ENCODE measurements around the gene EFNB2. TPM values are rescaled to one million over a fixed set of nuclear protein-coding genes. Genes with fewer than 3 reads are reported as not detected.

Gene EFNB2
- total RNA-seq, 2 experiments from 2014 or later: 0.25 to 0.51 TPM

GRCh38 chr13:106455777-106456176, 79.7 kb downstream of the EFNB2 start:
- H3K4me3 ChIP-seq (ENCODE audit: low read depth, low read length, poor library complexity, severe bottlenecking): no peak overlapping the region
- no peak for DNase-seq (ENCODE audit: low spot score)
- H3K9me3 ChIP-seq (ENCODE audit: low read length): no peaks in the 10 kb centered on the region
- H3K4me1 ChIP-seq (ENCODE audit: insufficient read depth, low read length, poor library complexity, severe bottlenecking): no peaks in the 10 kb centered on the region
- BruUV-seq (replicated peaks): no TSS peak
- H2AFZ ChIP-seq (ENCODE audit: low read length): no peak overlapping the region
- no peaks in the 10 kb centered on the region for H4K20me1 ChIP-seq (ENCODE audit: insufficient read depth, low read length)
- ChIA-PET POLR2A (no interaction called here), CTCF (ENCODE audit: unreplicated experiment) (no interaction called here)
- intact Hi-C loops (cut with micrococcal nuclease; ENCODE audit: unreplicated experiment): no loop called here
- H3K79me2 ChIP-seq (ENCODE audit: insufficient read depth, low read depth, low read length): no peaks in the 10 kb centered on the region
- no peaks in the 10 kb centered on the region for H3K9me2 ChIP-seq (ENCODE audit: insufficient read depth, low read length)
- no peak overlapping the region for H3K27ac ChIP-seq (ENCODE audit: low read depth, low read length, poor library complexity, severe bottlenecking)
- H3K36me3 ChIP-seq (ENCODE audit: insufficient read depth, low read length): no peaks in the 10 kb centered on the region
- H3K4me2 ChIP-seq (ENCODE audit: low read length): no peak overlapping the region
- TF ChIP-seq EZH2phosphoT487 (IDR thresholded peaks at IDR 0.05; ENCODE audit: borderline replicate concordance, low read depth, low read length) (no peak), CTCF (conservative IDR thresholded peaks at IDR 0.05; ENCODE audit: low read length) (no peak)

GRCh38 chr13:106455190-106455589, 80.3 kb downstream of the EFNB2 start:
- no peaks in the 10 kb centered on the region for H4K20me1 ChIP-seq (ENCODE audit: insufficient read depth, low read length)
- H3K4me1 ChIP-seq (ENCODE audit: insufficient read depth, low read length, poor library complexity, severe bottlenecking): no peaks in the 10 kb centered on the region
- H3K36me3 ChIP-seq (ENCODE audit: insufficient read depth, low read length): no peaks in the 10 kb centered on the region
- CTCF ChIA-PET (ENCODE audit: unreplicated experiment): no interaction called here
- H3K79me2 ChIP-seq (ENCODE audit: insufficient read depth, low read depth, low read length): no peaks in the 10 kb centered on the region
- H3K4me2 ChIP-seq (ENCODE audit: low read length): no peak overlapping the region
- TF ChIP-seq EZH2phosphoT487 (IDR thresholded peaks at IDR 0.05; ENCODE audit: borderline replicate concordance, low read depth, low read length): no peak
- no peak for TF ChIP-seq CTCF (conservative IDR thresholded peaks at IDR 0.05; ENCODE audit: low read length)
- DNase-seq (ENCODE audit: low spot score): no peak
- H3K9me2 ChIP-seq (ENCODE audit: insufficient read depth, low read length): no peaks in the 10 kb centered on the region
- H3K9me3 ChIP-seq (ENCODE audit: low read length): no peaks in the 10 kb centered on the region
- no peak overlapping the region for H2AFZ ChIP-seq (ENCODE audit: low read length)
- BruUV-seq (replicated peaks): no TSS peak
- POLR2A ChIA-PET: no interaction called here
- intact Hi-C loops (cut with micrococcal nuclease; ENCODE audit: unreplicated experiment): no loop called here
- no peak overlapping the region for H3K27ac ChIP-seq (ENCODE audit: low read depth, low read length, poor library complexity, severe bottlenecking)
- no peak overlapping the region for H3K4me3 ChIP-seq (ENCODE audit: low read depth, low read length, poor library complexity, severe bottlenecking)

DNA sequence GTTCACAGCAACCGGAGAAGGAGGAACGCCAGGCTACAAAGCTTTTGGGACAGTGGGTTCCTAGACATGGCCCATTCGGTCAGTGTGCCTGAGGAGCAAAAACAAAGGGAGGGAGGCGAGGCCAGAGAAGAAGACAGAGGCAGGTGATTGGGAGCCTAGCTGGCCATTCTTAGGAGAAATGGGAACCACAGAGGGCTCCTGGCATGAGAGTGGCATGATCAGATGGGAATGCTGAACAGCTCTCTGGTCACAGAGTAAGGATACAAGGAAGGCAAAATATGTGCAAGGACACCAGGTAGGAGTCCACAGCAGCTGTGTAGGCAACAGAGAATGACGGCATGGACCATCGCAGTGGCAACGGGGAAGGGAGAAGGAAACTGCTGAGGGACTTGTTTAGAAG, 82.4 kb downstream of the EFNB2 start:
- BruUV-seq (replicated peaks): no TSS peak
- no peaks in the 10 kb centered on the region for H3K9me2 ChIP-seq (ENCODE audit: insufficient read depth, low read length)
- TF ChIP-seq EZH2phosphoT487 (IDR thresholded peaks at IDR 0.05; ENCODE audit: borderline replicate concordance, low read depth, low read length) (no peak), CTCF (conservative IDR thresholded peaks at IDR 0.05; ENCODE audit: low read length) (no peak)
- H4K20me1 ChIP-seq (ENCODE audit: insufficient read depth, low read length): no peaks in the 10 kb centered on the region
- no peaks in the 10 kb centered on the region for H3K79me2 ChIP-seq (ENCODE audit: insufficient read depth, low read depth, low read length)
- no peaks in the 10 kb centered on the region for H3K4me1 ChIP-seq (ENCODE audit: insufficient read depth, low read length, poor library complexity, severe bottlenecking)
- DNase-seq (ENCODE audit: low spot score): no peak
- intact Hi-C loops (cut with micrococcal nuclease; ENCODE audit: unreplicated experiment): no loop called here
- no peak overlapping the region for H3K4me2 ChIP-seq (ENCODE audit: low read length)
- H2AFZ ChIP-seq (ENCODE audit: low read length): no peak overlapping the region
- no peaks in the 10 kb centered on the region for H3K9me3 ChIP-seq (ENCODE audit: low read length)
- no peaks in the 10 kb centered on the region for H3K36me3 ChIP-seq (ENCODE audit: insufficient read depth, low read length)
- no peak overlapping the region for H3K27ac ChIP-seq (ENCODE audit: low read depth, low read length, poor library complexity, severe bottlenecking)
- H3K4me3 ChIP-seq (ENCODE audit: low read depth, low read length, poor library complexity, severe bottlenecking): no peak overlapping the region
- ChIA-PET POLR2A (interaction anchor here (0.7 kb wide), 1 partner anchor 633 kb away, joined by 3 read pairs; no protein-coding TSS in a partner anchor), CTCF (ENCODE audit: unreplicated experiment) (no interaction called here)
